ENCODE measurements around the gene SOX5.

DNA sequence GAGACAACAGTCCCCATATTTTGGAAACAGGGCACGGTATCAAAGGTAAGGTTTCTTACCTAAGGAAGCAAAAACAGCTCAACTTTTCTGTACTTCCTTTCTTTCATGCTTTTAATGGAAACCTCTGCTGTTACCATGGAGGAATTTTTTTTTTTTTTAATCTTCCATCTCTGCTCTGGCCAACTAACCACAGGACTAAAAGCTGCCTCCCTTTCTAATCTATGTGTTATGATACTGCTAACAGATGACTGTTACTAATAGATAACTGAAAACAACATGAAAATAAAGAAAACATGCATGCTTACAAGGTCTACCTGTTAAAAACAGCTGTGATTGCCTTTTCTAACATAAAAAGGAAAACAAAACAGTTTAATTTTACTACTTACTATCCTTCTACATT is 168.4 kb downstream of the SOX5 start:
- TF ChIP-seq, protein P1, sequence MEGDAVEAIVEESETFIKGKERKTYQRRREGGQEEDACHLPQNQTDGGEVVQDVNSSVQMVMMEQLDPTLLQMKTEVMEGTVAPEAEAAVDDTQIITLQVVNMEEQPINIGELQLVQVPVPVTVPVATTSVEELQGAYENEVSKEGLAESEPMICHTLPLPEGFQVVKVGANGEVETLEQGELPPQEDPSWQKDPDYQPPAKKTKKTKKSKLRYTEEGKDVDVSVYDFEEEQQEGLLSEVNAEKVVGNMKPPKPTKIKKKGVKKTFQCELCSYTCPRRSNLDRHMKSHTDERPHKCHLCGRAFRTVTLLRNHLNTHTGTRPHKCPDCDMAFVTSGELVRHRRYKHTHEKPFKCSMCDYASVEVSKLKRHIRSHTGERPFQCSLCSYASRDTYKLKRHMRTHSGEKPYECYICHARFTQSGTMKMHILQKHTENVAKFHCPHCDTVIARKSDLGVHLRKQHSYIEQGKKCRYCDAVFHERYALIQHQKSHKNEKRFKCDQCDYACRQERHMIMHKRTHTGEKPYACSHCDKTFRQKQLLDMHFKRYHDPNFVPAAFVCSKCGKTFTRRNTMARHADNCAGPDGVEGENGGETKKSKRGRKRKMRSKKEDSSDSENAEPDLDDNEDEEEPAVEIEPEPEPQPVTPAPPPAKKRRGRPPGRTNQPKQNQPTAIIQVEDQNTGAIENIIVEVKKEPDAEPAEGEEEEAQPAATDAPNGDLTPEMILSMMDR (IDR thresholded peaks at IDR 0.05): no peak
- TF ChIP-seq POLR2A (IDR thresholded peaks at IDR 0.05): no peak
